ENCODE results near the gene FBXW8. TPM values are rescaled to one million over a fixed set of nuclear protein-coding genes. Genes with fewer than 3 reads are reported as not detected.

FBXW8 gene
- total RNA-seq, 1 experiment from 2014 or later = 15.6 TPM

GRCh38 chr12:116927244-116927940 is 16.6 kb downstream of the FBXW8 start:
- DNase-seq (ENCODE audit: low spot score) (no peak), ATAC-seq (no peak)
- Mint-ChIP-seq H3K9me3 (no peaks in the 10 kb centered on the region), H3K36me3 (peaks cover 11% of the 10 kb centered on the region), H3K27ac (peak overlapping the region; percentile 52; the same call in 1 of the 2 replicates), H3K4me1 (peaks cover 10% of the 10 kb centered on the region), H3K4me3 (no peak overlapping the region), H3K27me3 (ENCODE audit: low read depth) (no peaks in the 10 kb centered on the region)
- TF ChIP-seq ATF2 (CRISPR knock-in tag; IDR thresholded peaks at IDR 0.05; ENCODE audit: borderline replicate concordance, low read depth) (no peak), TCF7 (CRISPR knock-in tag; IDR thresholded peaks at IDR 0.05; ENCODE audit: low read depth) (no peak), E2F1 (CRISPR knock-in tag; IDR thresholded peaks at IDR 0.05) (no peak), EMX1 (CRISPR knock-in tag; IDR thresholded peaks at IDR 0.05) (no peak), ZSCAN18 (CRISPR knock-in tag; IDR thresholded peaks at IDR 0.05) (no peak), RELA (CRISPR knock-in tag; IDR thresholded peaks at IDR 0.05; ENCODE audit: borderline replicate concordance) (no peak), CREM (CRISPR knock-in tag; IDR thresholded peaks at IDR 0.05) (no peak), ETV6 (CRISPR knock-in tag; IDR thresholded peaks at IDR 0.05) (no peak), ZNF416 (CRISPR knock-in tag; IDR thresholded peaks at IDR 0.05) (no peak), CDX4 (CRISPR knock-in tag; IDR thresholded peaks at IDR 0.05; ENCODE audit: borderline replicate concordance) (no peak), ZNF263 (CRISPR knock-in tag; IDR thresholded peaks at IDR 0.05; ENCODE audit: low read depth) (no peak), USF1 (CRISPR knock-in tag; IDR thresholded peaks at IDR 0.05) (no peak), MAX (CRISPR knock-in tag; IDR thresholded peaks at IDR 0.05) (no peak), TEAD1 (CRISPR knock-in tag; IDR thresholded peaks at IDR 0.05) (no peak), FOXK1 (CRISPR knock-in tag; IDR thresholded peaks at IDR 0.05) (no peak), TP53 (CRISPR knock-in tag; IDR thresholded peaks at IDR 0.05) (no peak), FOXJ3 (CRISPR knock-in tag; IDR thresholded peaks at IDR 0.05; ENCODE audit: borderline replicate concordance) (no peak), E2F5 (CRISPR knock-in tag; IDR thresholded peaks at IDR 0.05) (no peak), MXD4 (CRISPR knock-in tag; IDR thresholded peaks at IDR 0.05; ENCODE audit: borderline replicate concordance) (no peak), CBFB (CRISPR knock-in tag; IDR thresholded peaks at IDR 0.05; ENCODE audit: low read depth) (no peak)
- ChIA-PET POLR2A (no interaction called here), CTCF (no interaction called here)

Data from WTC11 (cell line).